ENCODE results near the gene EXOC6B.

DNA sequence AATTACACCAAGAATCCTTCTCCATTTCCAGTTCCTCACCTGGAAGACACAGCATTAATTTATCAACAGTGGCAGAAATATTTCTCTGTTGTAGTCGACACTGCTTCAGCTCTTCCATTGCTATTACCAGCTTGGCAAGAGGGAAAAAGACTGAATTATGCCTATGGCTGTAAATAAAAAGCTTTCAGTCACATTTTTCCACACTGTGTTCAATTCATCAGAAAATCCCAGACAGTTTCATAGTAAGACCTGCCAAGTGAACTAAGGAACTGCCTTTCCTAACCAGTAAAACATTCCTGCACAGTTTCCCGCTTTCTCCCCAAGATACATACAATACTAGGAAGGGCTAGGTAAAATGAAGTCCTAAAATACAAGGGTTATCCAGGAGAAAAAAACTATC is 94.7 kb downstream of the EXOC6B start:
- TF ChIP-seq POLR2A (IDR thresholded peaks at IDR 0.05): no peak
- TF ChIP-seq, protein P1, sequence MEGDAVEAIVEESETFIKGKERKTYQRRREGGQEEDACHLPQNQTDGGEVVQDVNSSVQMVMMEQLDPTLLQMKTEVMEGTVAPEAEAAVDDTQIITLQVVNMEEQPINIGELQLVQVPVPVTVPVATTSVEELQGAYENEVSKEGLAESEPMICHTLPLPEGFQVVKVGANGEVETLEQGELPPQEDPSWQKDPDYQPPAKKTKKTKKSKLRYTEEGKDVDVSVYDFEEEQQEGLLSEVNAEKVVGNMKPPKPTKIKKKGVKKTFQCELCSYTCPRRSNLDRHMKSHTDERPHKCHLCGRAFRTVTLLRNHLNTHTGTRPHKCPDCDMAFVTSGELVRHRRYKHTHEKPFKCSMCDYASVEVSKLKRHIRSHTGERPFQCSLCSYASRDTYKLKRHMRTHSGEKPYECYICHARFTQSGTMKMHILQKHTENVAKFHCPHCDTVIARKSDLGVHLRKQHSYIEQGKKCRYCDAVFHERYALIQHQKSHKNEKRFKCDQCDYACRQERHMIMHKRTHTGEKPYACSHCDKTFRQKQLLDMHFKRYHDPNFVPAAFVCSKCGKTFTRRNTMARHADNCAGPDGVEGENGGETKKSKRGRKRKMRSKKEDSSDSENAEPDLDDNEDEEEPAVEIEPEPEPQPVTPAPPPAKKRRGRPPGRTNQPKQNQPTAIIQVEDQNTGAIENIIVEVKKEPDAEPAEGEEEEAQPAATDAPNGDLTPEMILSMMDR (IDR thresholded peaks at IDR 0.05): no peak
